ENCODE measurements around the gene NCKIPSD.

DNA sequence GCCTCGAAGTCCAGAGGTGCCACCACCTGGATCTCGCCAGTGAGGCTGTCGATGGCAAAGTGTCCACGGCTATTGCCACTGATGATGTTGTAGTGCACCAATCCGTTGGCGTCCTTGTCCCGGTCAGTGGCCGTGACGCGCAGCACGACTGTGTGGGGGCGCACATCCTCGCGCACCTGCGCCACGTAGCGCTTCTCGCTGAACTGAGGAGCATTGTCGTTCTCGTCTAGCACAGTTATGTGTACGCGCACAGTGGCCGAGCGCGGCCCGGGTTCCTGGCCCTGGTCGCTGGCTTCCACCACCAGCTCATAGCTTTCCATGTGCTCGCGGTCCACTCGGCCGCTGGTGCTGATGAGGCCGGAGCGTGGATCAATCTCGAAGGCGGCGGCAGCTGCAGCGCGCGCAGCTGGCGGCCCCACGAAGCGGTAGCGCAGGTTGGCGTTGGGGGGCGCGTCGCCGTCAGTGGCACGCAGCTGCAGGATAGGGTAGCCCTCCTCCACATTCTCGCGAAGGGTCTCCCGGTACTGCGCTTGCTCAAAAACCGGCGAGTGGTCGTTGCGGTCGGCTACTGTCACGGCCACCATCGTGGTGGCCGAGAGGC, 24.8 kb downstream of the NCKIPSD start:
- TF ChIP-seq EZH2 (IDR thresholded peaks at IDR 0.05; ENCODE audit: borderline replicate concordance, low read length) (no peak), CTCF (conservative IDR thresholded peaks at IDR 0.05 in 1 of 2, IDR thresholded peaks at IDR 0.05 in 1 of 2; ENCODE audit: extremely low read depth in 1 of 2, insufficient read depth in 1 of 2, low read depth in 1 of 2, low read length in 2 of 2) (no peak)

Measured in mammary epithelial cell (primary cell).